Activated CD4-positive, alpha-beta T cell treated with anti-CD3 and anti-CD28 coated beads, Interleukin-10, Interleukin-2, amounts not matched to agents 100 ng/mL and 50 ng/mL, durations not matched to agents 16 hours and 8 hours (primary cell): ENCODE measurements around the gene ADAMTS6.
"Not testable (repeated sequence)": the region's sequence is repeated elsewhere in the genome, so short reads cannot be mapped to it uniquely, and the experiment has no call there.

ENCODE experiments used
- DNase-seq: peaks from one replicate; pipeline ENCODE4 v3.0.0-alpha.2; 2020

The ADAMTS6 gene

GRCh38 chr5:65359569-65359968, 122.2 kb downstream of the ADAMTS6 start:
- no peak for DNase-seq

GRCh38 chr5:65356274-65356673, 125.4 kb downstream of the ADAMTS6 start:
- DNase-seq: no peak

GRCh38 chr5:65355301-65355700, 126.4 kb downstream of the ADAMTS6 start:
- DNase-seq: no peak

GRCh38 chr5:65341835-65342234, 139.9 kb downstream of the ADAMTS6 start:
- no peak for DNase-seq

- DNase-seq: no peak
Observed at GRCh38 chr5:65338606-65339151, 143.0 kb downstream of the ADAMTS6 start.

- DNase-seq: no peak
Observed at GRCh38 chr5:65334077-65334476, 147.6 kb downstream of the ADAMTS6 start.

GRCh38 chr5:65332591-65332990, 149.1 kb downstream of the ADAMTS6 start:
- DNase-seq: no peak

GRCh38 chr5:65329266-65329665, 152.5 kb downstream of the ADAMTS6 start:
- DNase-seq: no peak

GRCh38 chr5:65327582-65327981, 154.1 kb downstream of the ADAMTS6 start:
- no peak for DNase-seq

- no peak for DNase-seq
Observed at GRCh38 chr5:65326922-65327321, 154.8 kb downstream of the ADAMTS6 start.

GRCh38 chr5:65324226-65324625, 157.5 kb downstream of the ADAMTS6 start:
- DNase-seq: no peak

- DNase-seq: not testable (repeated sequence)
Observed at GRCh38 chr5:65320704-65321103, 161.0 kb downstream of the ADAMTS6 start.

- no peak for DNase-seq
Observed at GRCh38 chr5:65320250-65320649, 161.5 kb downstream of the ADAMTS6 start.

- DNase-seq: no peak
Observed at GRCh38 chr5:65307931-65308330, 173.8 kb downstream of the ADAMTS6 start.

- no peak for DNase-seq
Observed at GRCh38 chr5:65307088-65307487, 174.6 kb downstream of the ADAMTS6 start.

GRCh38 chr5:65305913-65306312, 175.8 kb downstream of the ADAMTS6 start:
- DNase-seq: no peak

GRCh38 chr5:65299861-65300260, 181.9 kb downstream of the ADAMTS6 start:
- DNase-seq: no peak

- DNase-seq: no peak
Observed at GRCh38 chr5:65296067-65296466, 185.7 kb downstream of the ADAMTS6 start.

GRCh38 chr5:65292196-65292595, 189.5 kb downstream of the ADAMTS6 start:
- DNase-seq: no peak

GRCh38 chr5:65290677-65291076, 191.0 kb downstream of the ADAMTS6 start:
- no peak for DNase-seq

GRCh38 chr5:65288657-65289056, 193.1 kb downstream of the ADAMTS6 start:
- no peak for DNase-seq

GRCh38 chr5:65279603-65280002, 202.1 kb downstream of the ADAMTS6 start:
- DNase-seq: no peak

GRCh38 chr5:65276178-65276890, 205.4 kb downstream of the ADAMTS6 start:
- no peak for DNase-seq

GRCh38 chr5:65271906-65272305, 209.8 kb downstream of the ADAMTS6 start:
- DNase-seq: no peak

GRCh38 chr5:65268525-65268924, 213.2 kb downstream of the ADAMTS6 start:
- no peak for DNase-seq
